Heart left ventricle (tissue), 13 donors: Measurements from ENCODE around the gene CAPN9.

ENCODE experiments used
- POLR2A ChIP-seq, 2 donors: fragments of 450-650 bp; IDR thresholded peaks; one replicate each; pipeline ENCODE4 v1.6.1; 2017; ENCODE audit warnings: antibody characterized with exemption in 2 of 2, mild to moderate bottlenecking in 2 of 2, moderate library complexity in 2 of 2
- TF ChIP-seq, protein P1 (sequence below), 12 donors: fragments of 200-600 bp; sonication (generic) in 4 of 12; IDR thresholded peaks; one replicate each; pipeline versions ENCODE4 v1.5.0 to v1.8.0; 2018 to 2022; ENCODE audit warnings: antibody characterized with exemption in 12 of 12, mild to moderate bottlenecking in 5 of 12
- donor health status: ischemic (EF 13 %, LVEDD 7.1; RV severe dilation, severe dysfunction).
- donor health status: DM: no; HTN: yes; CAD: no.
- donor health status: DM: no; HTN: no; CAD: no.
- donor health status: ischemic (EF 25% LVEDD 6.9; RV normal size, moderate dysfunction).
- donor health status: ischemic (EF 25% LVEDD 5.7; RV mildly dilated, moderate dysfunction).
- donor health status: ischemic (EF 35%, LVEDD 5.7; RV mildly dilated, moderate dysfunction).
- donor health status: nonischemic (EF 11% LVEDD 7.7; RV severe dilation, severe dysfunction).
- donor health status: DM: yes; HTN: yes; CAD: no.
- donor health status: PGD.
- donor health status: ischemic (EF 29% LVEDD 5.4; RV normal size, mild dysfunction).
- donor health status: nonischemic (EF 23%, LVEDD 6.1; RV moderate dilation, normal function).

GRCh38 chr1:230823931-230824381 lies 76.8 kb downstream of the CAPN9 start:
- TF ChIP-seq POLR2A (IDR thresholded peaks at IDR 0.05): no peak
- TF ChIP-seq, protein P1, sequence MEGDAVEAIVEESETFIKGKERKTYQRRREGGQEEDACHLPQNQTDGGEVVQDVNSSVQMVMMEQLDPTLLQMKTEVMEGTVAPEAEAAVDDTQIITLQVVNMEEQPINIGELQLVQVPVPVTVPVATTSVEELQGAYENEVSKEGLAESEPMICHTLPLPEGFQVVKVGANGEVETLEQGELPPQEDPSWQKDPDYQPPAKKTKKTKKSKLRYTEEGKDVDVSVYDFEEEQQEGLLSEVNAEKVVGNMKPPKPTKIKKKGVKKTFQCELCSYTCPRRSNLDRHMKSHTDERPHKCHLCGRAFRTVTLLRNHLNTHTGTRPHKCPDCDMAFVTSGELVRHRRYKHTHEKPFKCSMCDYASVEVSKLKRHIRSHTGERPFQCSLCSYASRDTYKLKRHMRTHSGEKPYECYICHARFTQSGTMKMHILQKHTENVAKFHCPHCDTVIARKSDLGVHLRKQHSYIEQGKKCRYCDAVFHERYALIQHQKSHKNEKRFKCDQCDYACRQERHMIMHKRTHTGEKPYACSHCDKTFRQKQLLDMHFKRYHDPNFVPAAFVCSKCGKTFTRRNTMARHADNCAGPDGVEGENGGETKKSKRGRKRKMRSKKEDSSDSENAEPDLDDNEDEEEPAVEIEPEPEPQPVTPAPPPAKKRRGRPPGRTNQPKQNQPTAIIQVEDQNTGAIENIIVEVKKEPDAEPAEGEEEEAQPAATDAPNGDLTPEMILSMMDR (IDR thresholded peaks at IDR 0.05): no peak
